Smooth muscle cell (in vitro differentiated cells): ENCODE results near the gene TPST2. TPM values are rescaled to one million over a fixed set of nuclear protein-coding genes. Genes with fewer than 3 reads are reported as not detected.

Experiments
- DNase-seq: peaks from one replicate; lab custom pipeline; 2025; ENCODE audit not compliant: unreplicated experiment; lab: John Stamatoyannopoulos, UW
- H2AFZ ChIP-seq: fragments of 200-600 bp; sonication (generic); 2 replicates; pipeline ENCODE4 v1.6.0; 2016; ENCODE audit warnings: antibody characterized with exemption, low read depth, mild to moderate bottlenecking
- H3F3A ChIP-seq: fragments of 200-600 bp; sonication (generic); 2 replicates; pipeline ENCODE4 v1.6.0; 2017; ENCODE audit warnings: antibody characterized with exemption, low read depth
- H3K27ac ChIP-seq: fragments of 200-600 bp; sonication (generic); 2 replicates; pipeline ENCODE4 v1.5.1; 2016; ENCODE audit warnings: low read depth, mild to moderate bottlenecking
- H3K27me3 ChIP-seq: fragments of 200-600 bp; sonication (generic); 2 replicates; pipeline ENCODE4 v1.6.1; 2016; ENCODE audit warnings: low read depth, mild to moderate bottlenecking
- H3K36me3 ChIP-seq: fragments of 200-600 bp; sonication (generic); 2 replicates; pipeline ENCODE4 v1.5.1; 2016; ENCODE audit warnings: low read depth
- H3K4me1 ChIP-seq: fragments of 200-600 bp; sonication (generic); 2 replicates; pipeline ENCODE4 v1.5.1; 2016; ENCODE audit warnings: low read depth
- H3K4me2 ChIP-seq: fragments of 200-600 bp; sonication (generic); 2 replicates; pipeline ENCODE4 v1.6.0; 2016; ENCODE audit warnings: mild to moderate bottlenecking
- H3K4me3 ChIP-seq: fragments of 200-600 bp; sonication (generic); 2 replicates; pipeline ENCODE4 v1.5.1; 2016; ENCODE audit warnings: mild to moderate bottlenecking
- H3K79me2 ChIP-seq: fragments of 200-600 bp; sonication (generic); 2 replicates; pipeline ENCODE4 v1.6.0; 2016; ENCODE audit warnings: low read depth, mild to moderate bottlenecking
- H3K9ac ChIP-seq: fragments of 200-600 bp; sonication (generic); 2 replicates; pipeline ENCODE4 v1.6.0; 2016; ENCODE audit warnings: low read depth
- H3K9me3 ChIP-seq: fragments of 200-600 bp; sonication (generic); replicated peaks from 2 replicates; pipeline ENCODE4 v1.5.1; 2016; ENCODE audit warnings: low read depth
- H4K20me1 ChIP-seq: fragments of 200-600 bp; sonication (generic); 2 replicates; pipeline ENCODE4 v1.6.0; 2016; ENCODE audit warnings: low read depth
- CTCF ChIP-seq: fragments of 200-600 bp; sonication (generic); IDR thresholded peaks from 2 replicates; pipeline ENCODE4 v1.5.1; 2017; ENCODE audit warnings: borderline replicate concordance, mild to moderate bottlenecking, antibody characterized with exemption; ENCODE audit not compliant: insufficient read depth, poor library complexity, severe bottlenecking
- WGBS: methylation state at CpG from one replicate; pipeline ENCODE4 v1.1.7; 2016; ENCODE audit warnings: low lambda C conversion rate; 5-methylcytosine and 5-hydroxymethylcytosine counted together
- polyA plus RNA-seq: library from polyadenylated mRNA; unstranded; fragments of >200 nt; fragmentation: Nextera tagmentation; extraction: Ambion mirVana; gene quantifications from 2 replicates; pipeline ENCODE4 v1.2.1, GENCODE V29; 2016
- total RNA-seq: library from RNA; depleted of rRNA; stranded (reverse); fragments of >200 nt; gene quantifications from 2 replicates; pipeline ENCODE4 v1.2.3, GENCODE V29; 2014

TPST2 gene
- total and polyA plus RNA-seq, 2 experiments from 2014 or later = 44.1 to 48.5 TPM

DNA sequence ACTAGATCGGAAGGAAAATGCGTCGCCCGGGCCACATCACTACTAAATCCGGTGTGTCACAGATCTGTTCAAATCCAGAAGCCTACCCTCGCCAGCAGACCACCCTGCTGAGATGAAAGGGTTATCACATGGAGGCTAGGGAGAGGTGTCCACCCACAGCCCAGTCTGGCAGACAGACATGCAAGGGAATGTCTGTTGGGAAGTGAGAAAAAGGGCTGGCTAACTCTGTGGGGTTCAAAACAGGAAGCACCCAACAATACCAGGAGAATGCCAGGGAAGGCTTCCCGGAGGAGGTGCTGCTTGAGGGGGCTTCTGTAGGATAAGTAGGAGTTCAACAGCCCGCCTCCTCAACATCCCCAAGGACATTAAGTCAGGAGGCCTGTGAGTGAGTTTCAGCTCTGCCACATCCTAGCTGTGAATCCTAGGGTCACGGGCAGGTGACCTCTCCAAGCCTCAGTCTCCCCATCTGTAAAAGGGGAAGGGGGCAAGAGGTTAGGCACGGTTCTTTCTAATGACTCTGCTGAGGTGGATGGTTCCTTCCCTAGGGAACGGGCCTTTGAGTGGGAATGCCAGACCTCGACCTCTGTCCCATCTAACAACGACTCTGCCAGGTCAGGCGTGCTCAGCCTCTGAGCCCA, 1.1 kb downstream of the TPST2 start:
- TF ChIP-seq CTCF = no peak
- H3K9me3 ChIP-seq = no peaks in the 10 kb centered on the region
- no peak for DNase-seq
- H3K36me3 ChIP-seq = no peaks in the 10 kb centered on the region
- H3K79me2 ChIP-seq = peaks cover 35% of the 10 kb centered on the region
- peaks cover 16% of the 10 kb centered on the region for H3F3A ChIP-seq
- H2AFZ ChIP-seq = peak overlapping the region; percentile 78
- WGBS = 35% methylated on average over 14 of the region's 14 CpGs
- H3K4me2 ChIP-seq = peak overlapping the region; percentile 99
- H3K9ac ChIP-seq = peak overlapping the region; percentile 90
- H3K27ac ChIP-seq = peak overlapping the region; percentile 83
- H4K20me1 ChIP-seq = peaks cover 18% of the 10 kb centered on the region
- H3K27me3 ChIP-seq = no peaks in the 10 kb centered on the region
- no peaks in the 10 kb centered on the region for H3K4me1 ChIP-seq
- H3K4me3 ChIP-seq = peak overlapping the region; percentile 96

DNA sequence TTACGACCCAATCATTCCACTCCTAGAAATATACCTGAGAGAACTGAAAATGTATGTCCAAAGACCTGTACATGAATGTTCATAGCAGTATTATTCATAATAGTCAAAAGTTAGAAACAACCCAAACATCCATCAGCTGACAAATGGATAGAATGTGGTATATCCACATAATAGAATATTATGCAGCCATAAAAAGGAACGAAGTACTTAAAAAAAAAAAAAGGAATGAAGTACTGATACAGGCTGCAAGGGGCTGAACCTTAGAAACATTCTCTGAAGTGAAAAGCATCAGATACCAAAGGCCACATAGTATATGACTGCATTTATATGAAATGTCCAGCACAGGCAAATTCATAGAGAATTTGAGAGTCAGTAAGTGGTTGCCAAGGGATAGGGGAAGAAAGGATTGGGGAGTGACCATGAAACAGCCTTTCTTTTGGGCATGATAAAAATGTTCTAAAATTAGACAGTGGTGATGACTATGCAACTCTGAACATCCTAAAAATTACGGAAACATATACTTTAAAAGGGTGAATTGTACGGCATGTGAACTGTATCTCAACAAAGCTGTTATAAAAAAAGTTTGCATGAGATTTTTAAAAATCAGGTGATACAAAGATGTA, 1.8 kb downstream of the TPST2 start:
- Histone ChIP-seq H3K27ac (peak overlapping the region; percentile 83), H3K4me3 (peak overlapping the region; percentile 96), H3K79me2 (peaks cover 36% of the 10 kb centered on the region)

GRCh38 chr22:26586556-26587325, 3.2 kb downstream of the TPST2 start:
- Histone ChIP-seq H3K9ac (no peak overlapping the region), H3K79me2 (peaks cover 50% of the 10 kb centered on the region), H3K27ac (peak overlapping the region; percentile 41), H3K9me3 (no peaks in the 10 kb centered on the region), H3K4me2 (no peak overlapping the region), H3F3A (peaks cover 16% of the 10 kb centered on the region), H4K20me1 (peaks cover 30% of the 10 kb centered on the region), H3K36me3 (no peaks in the 10 kb centered on the region), H2AFZ (no peak overlapping the region), H3K4me3 (no peak overlapping the region), H3K4me1 (no peaks in the 10 kb centered on the region), H3K27me3 (no peaks in the 10 kb centered on the region)
- DNase-seq = no peak
- no peak for TF ChIP-seq CTCF
- WGBS = 71% methylated on average over 11 of the region's 11 CpGs

More for the DNA sequence above, 1.8 kb downstream of the TPST2 start:
- WGBS = 80% methylated on average over 4 of the region's 4 CpGs
- Histone ChIP-seq H4K20me1 (peaks cover 19% of the 10 kb centered on the region), H2AFZ (no peak overlapping the region), H3K27me3 (no peaks in the 10 kb centered on the region), H3K9me3 (no peaks in the 10 kb centered on the region), H3K9ac (no peak overlapping the region), H3K4me1 (no peaks in the 10 kb centered on the region), H3K4me2 (peak overlapping the region; percentile 99), H3K36me3 (no peaks in the 10 kb centered on the region), H3F3A (peaks cover 16% of the 10 kb centered on the region)
- no peak for DNase-seq
- TF ChIP-seq CTCF = no peak
